ENCODE measurements around the gene POLR2E. TPM values are rescaled to one million over a fixed set of nuclear protein-coding genes. Genes with fewer than 3 reads are reported as not detected.

Gene POLR2E
- total and polyA plus RNA-seq, 2 of the 13 experiments (the other 11 are each of a cell fraction or from before 2014, with no cell fraction given), result 140 to 272 TPM

GRCh38 chr19:1094978-1095701 is at the start of gene POLR2E (continued):
- peak; percentile 64; the same call in 1 of the 2 replicates for TF ChIP-seq ERF (CRISPR knock-in tag; IDR thresholded peaks at IDR 0.05)
- TF ChIP-seq ZNF407 (CRISPR knock-in tag; IDR thresholded peaks at IDR 0.05; ENCODE audit: not compliant biosample characterization), result no peak
- TF ChIP-seq ZSCAN5A (CRISPR knock-in tag; IDR thresholded peaks at IDR 0.05; ENCODE audit: borderline replicate concordance), result no peak
- TF ChIP-seq ZNF605 (CRISPR knock-in tag; IDR thresholded peaks at IDR 0.05), result peak; percentile 76; the same call in 1 of the 2 replicates
- TF ChIP-seq NFYC (CRISPR knock-in tag; IDR thresholded peaks at IDR 0.05), result peak; percentile 85
- no peak for TF ChIP-seq MEF2D (CRISPR knock-in tag; IDR thresholded peaks at IDR 0.05)
- TF ChIP-seq ZNF138 (CRISPR knock-in tag; IDR thresholded peaks at IDR 0.05; ENCODE audit: low read depth), result peak; percentile 63; the same call in 1 of the 2 replicates
- TF ChIP-seq ZFY (CRISPR knock-in tag; IDR thresholded peaks at IDR 0.05), result peak; percentile 71
- TF ChIP-seq ZNF331 (CRISPR knock-in tag; IDR thresholded peaks at IDR 0.05), result no peak
- TF ChIP-seq PCBP1 (IDR thresholded peaks at IDR 0.05; ENCODE audit: borderline replicate concordance, low read depth, low read length), result 0 out of 2 replicates have a peak, but pooled peaks have one; percentile 52
- TF ChIP-seq SIX4 (CRISPR knock-in tag; IDR thresholded peaks at IDR 0.05), result peak; percentile 79
- TF ChIP-seq HDAC2 (CRISPR knock-in tag; IDR thresholded peaks at IDR 0.05), result peak; percentile 52; the same call in 1 of the 2 replicates
- TF ChIP-seq ZNF552 (CRISPR knock-in tag; IDR thresholded peaks at IDR 0.05; ENCODE audit: borderline replicate concordance), result 0 out of 2 replicates have a peak, but pooled peaks have one; percentile 48
- no peak for TF ChIP-seq CBX1 (IDR thresholded peaks at IDR 0.05; ENCODE audit: low read depth)
- no peak for TF ChIP-seq ZFP82 (CRISPR knock-in tag; IDR thresholded peaks at IDR 0.05; ENCODE audit: borderline replicate concordance)
- TF ChIP-seq GATAD1 (CRISPR knock-in tag; IDR thresholded peaks at IDR 0.05), result peak; percentile 96
- TF ChIP-seq TCF12 (IDR thresholded peaks at IDR 0.05), result no peak
- no peak for TF ChIP-seq TCF12 (CRISPR knock-in tag; IDR thresholded peaks at IDR 0.05)
- no peak for TF ChIP-seq ARID2 (CRISPR knock-in tag; IDR thresholded peaks at IDR 0.05; ENCODE audit: borderline replicate concordance)
- TF ChIP-seq POLR2A (IDR thresholded peaks at IDR 0.05; ENCODE audit: insufficient read depth in 1 of 2, low read depth in 2 of 2, low read length in 2 of 2), result peak; percentile 62 to 74
- peak; percentile 90 for TF ChIP-seq CREM (IDR thresholded peaks at IDR 0.05)
- TF ChIP-seq CREM (CRISPR knock-in tag; IDR thresholded peaks at IDR 0.05), result no peak
- TF ChIP-seq MYC (CRISPR knock-in tag; IDR thresholded peaks at IDR 0.05; ENCODE audit: borderline replicate concordance), result peak; percentile 73; the same call in 1 of the 2 replicates
